ENCODE results near the gene RAB25.
A peak's percentile ranks its signal among the peaks of the same experiment; 100 is the strongest.
"Not testable (repeated sequence)": the region's sequence is repeated elsewhere in the genome, so short reads cannot be mapped to it uniquely, and the experiment has no call there.

The RAB25 gene

GRCh38 chr1:156104065-156104810 is 43.3 kb downstream of the RAB25 start:
- DNase-seq: no peak

- no peak for DNase-seq
Measured at GRCh38 chr1:156104861-156105832, 44.2 kb downstream of the RAB25 start.

GRCh38 chr1:156106624-156107488 is 45.9 kb downstream of the RAB25 start:
- DNase-seq: no peak

GRCh38 chr1:156108057-156108456 is 47.1 kb downstream of the RAB25 start:
- no peak for DNase-seq

GRCh38 chr1:156108664-156109241 is 47.8 kb downstream of the RAB25 start:
- DNase-seq: no peak

- DNase-seq: no peak
Measured at GRCh38 chr1:156110252-156110651, 49.3 kb downstream of the RAB25 start.

- DNase-seq: no peak
Measured at GRCh38 chr1:156111355-156111962, 50.5 kb downstream of the RAB25 start.

- no peak for DNase-seq
Measured at GRCh38 chr1:156112276-156113137, 51.5 kb downstream of the RAB25 start.

- DNase-seq: no peak
Measured at GRCh38 chr1:156113282-156113950, 52.5 kb downstream of the RAB25 start.

- peak; percentile 91 for DNase-seq
Measured at GRCh38 chr1:156114101-156114918, 53.4 kb downstream of the RAB25 start, which contains the start of gene LMNA. LMNA (plus strand) TSS chr1:156114711; CDS start chr1:156114919, 208 bp downstream.

GRCh38 chr1:156114919-156115513 is 54.1 kb downstream of the RAB25 start:
- peak; percentile 75 for DNase-seq

GRCh38 chr1:156115514-156116374 is 54.8 kb downstream of the RAB25 start:
- DNase-seq: no peak

- not testable (repeated sequence) for DNase-seq
Measured at GRCh38 chr1:156116731-156117130, 55.8 kb downstream of the RAB25 start.

GRCh38 chr1:156117414-156118176 is 56.6 kb downstream of the RAB25 start:
- no peak for DNase-seq

- DNase-seq: no peak
Measured at GRCh38 chr1:156118177-156118868, 57.4 kb downstream of the RAB25 start.

GRCh38 chr1:156119503-156120209 is 58.7 kb downstream of the RAB25 start:
- no peak for DNase-seq

All from activated CD8-positive, alpha-beta memory T cell treated with anti-CD3 and anti-CD28 coated beads for 24 hours (primary cell).